ENCODE results near the gene SRCAP. TPM values are rescaled to one million over a fixed set of nuclear protein-coding genes. Genes with fewer than 3 reads are reported as not detected.

SRCAP gene
- polyA plus RNA-seq, 1 of the 3 experiments (the other 2 are of a cell fraction): 5.6 TPM

- H3K79me2 ChIP-seq (ENCODE audit: insufficient read depth): peaks cover 27% of the 10 kb centered on the region
- DNase-seq: no peak
- TF ChIP-seq FOXM1 (IDR thresholded peaks at IDR 0.05; ENCODE audit: low read depth): no peak
- no peak for TF ChIP-seq RXRA (IDR thresholded peaks at IDR 0.05; ENCODE audit: borderline replicate concordance, low read depth)
- no peak for TF ChIP-seq RCOR1 (IDR thresholded peaks at IDR 0.05; ENCODE audit: low read length)
- TF ChIP-seq MXI1 (IDR thresholded peaks at IDR 0.05; ENCODE audit: low read depth, low read length): no peak
- TF ChIP-seq RAD21 (IDR thresholded peaks at IDR 0.05; ENCODE audit: low read length): no peak
- no peak for TF ChIP-seq REST (IDR thresholded peaks at IDR 0.05; ENCODE audit: low read depth, low read length)
- TF ChIP-seq GATA2 (CRISPR knock-in tag; IDR thresholded peaks at IDR 0.05): no peak
- H3K27me3 ChIP-seq (ENCODE audit: insufficient read depth): no peaks in the 10 kb centered on the region
- no peaks in the 10 kb centered on the region for H3K9me2 ChIP-seq
- peaks cover 55 to 85% of the 10 kb centered on the region in 2 experiments for H3K36me3 ChIP-seq (replicated peaks in 1 of 2; ENCODE audit: control insufficient read depth in 1 of 2, insufficient read depth in 2 of 2, low read length in 1 of 2)
- H3F3A ChIP-seq (replicated peaks; ENCODE audit: insufficient read depth): peaks cover 4% of the 10 kb centered on the region
- H3K27ac ChIP-seq (ENCODE audit: low read depth in 2 of 2, low read length in 1 of 2): no peak overlapping the region
- WGBS (ENCODE audit: low lambda C conversion rate): 96% methylated on average over 14 of the region's 18 CpGs
- peaks cover 7 to 10% of the 10 kb centered on the region in 2 experiments; a peak in 3 of 4 replicates for H3K4me1 ChIP-seq (ENCODE audit: control insufficient read depth in 1 of 2, insufficient read depth in 2 of 2, low read depth in 1 of 2, low read length in 1 of 2)
- H3K4me3 ChIP-seq (ENCODE audit: low read depth in 2 of 2, low read length in 1 of 2): no peak overlapping the region
- POLR2A ChIA-PET: interaction anchor here (0.8 kb wide), 1 partner anchor 11 kb away, joined by 3 read pairs; no protein-coding TSS in a partner anchor
- no peak overlapping the region for H2AFZ ChIP-seq (ENCODE audit: low read depth)
- H3K9me3 ChIP-seq: no peaks in the 10 kb centered on the region
- no peak overlapping the region for H3K4me2 ChIP-seq
- H3K9ac ChIP-seq: no peak overlapping the region
- no peaks in the 10 kb centered on the region for H4K20me1 ChIP-seq (ENCODE audit: insufficient read depth)
- CTCF ChIA-PET: interaction anchor here (0.8 to 0.9 kb wide), 2 partner anchors 25 to 134 kb away, joined by 3 read pairs; no protein-coding TSS in a partner anchor
Measured at GRCh38 chr16:30767767-30768465, 68.9 kb downstream of the SRCAP start.

- H3K36me3 ChIP-seq (replicated peaks in 1 of 2; ENCODE audit: control insufficient read depth in 1 of 2, insufficient read depth in 2 of 2, low read length in 1 of 2): peaks cover 48 to 83% of the 10 kb centered on the region in 2 experiments
- 98% methylated on average over 23 of the region's 23 CpGs for WGBS (ENCODE audit: low lambda C conversion rate)
- no peaks in the 10 kb centered on the region for H3K9me3 ChIP-seq
- peaks cover 4% of the 10 kb centered on the region for H3F3A ChIP-seq (replicated peaks; ENCODE audit: insufficient read depth)
- peaks cover 20% of the 10 kb centered on the region for H3K79me2 ChIP-seq (ENCODE audit: insufficient read depth)
- H3K9me2 ChIP-seq: no peaks in the 10 kb centered on the region
- DNase-seq: no peak
- no peaks in the 10 kb centered on the region for H4K20me1 ChIP-seq (ENCODE audit: insufficient read depth)
- POLR2A ChIA-PET: interaction anchor here (0.8 kb wide), 1 partner anchor 11 kb away, joined by 3 read pairs; no protein-coding TSS in a partner anchor
- no peak overlapping the region for H3K4me3 ChIP-seq (ENCODE audit: low read depth in 2 of 2, low read length in 1 of 2)
- H3K27me3 ChIP-seq (ENCODE audit: insufficient read depth): no peaks in the 10 kb centered on the region
- H3K4me2 ChIP-seq: no peak overlapping the region
- CTCF ChIA-PET: no interaction called here
- H3K27ac ChIP-seq (ENCODE audit: low read depth in 2 of 2, low read length in 1 of 2): no peak overlapping the region
- H3K9ac ChIP-seq: no peak overlapping the region
- peaks cover 0 to 3% of the 10 kb centered on the region in 2 experiments; a peak in 2 of 4 replicates for H3K4me1 ChIP-seq (ENCODE audit: control insufficient read depth in 1 of 2, insufficient read depth in 2 of 2, low read depth in 1 of 2, low read length in 1 of 2)
- no peak overlapping the region for H2AFZ ChIP-seq (ENCODE audit: low read depth)
- TF ChIP-seq NFIC (IDR thresholded peaks at IDR 0.05; ENCODE audit: borderline replicate concordance): no peak
- no peak for TF ChIP-seq FOSL2 (IDR thresholded peaks at IDR 0.05; ENCODE audit: borderline replicate concordance, low read depth)
- no peak for TF ChIP-seq MAX (IDR thresholded peaks at IDR 0.05; ENCODE audit: low read depth)
- TF ChIP-seq FOXJ3 (CRISPR knock-in tag; IDR thresholded peaks at IDR 0.05): no peak
- no peak for TF ChIP-seq GABPA (IDR thresholded peaks at IDR 0.05; ENCODE audit: low read depth)
- no peak for TF ChIP-seq EZH2phosphoT487 (IDR thresholded peaks at IDR 0.05; ENCODE audit: borderline replicate concordance, low read depth)
- no peak for TF ChIP-seq JUND (IDR thresholded peaks at IDR 0.05)
- no peak for TF ChIP-seq PBX3 (IDR thresholded peaks at IDR 0.05)
- TF ChIP-seq RCOR1 (IDR thresholded peaks at IDR 0.05; ENCODE audit: low read length): no peak
- no peak for TF ChIP-seq NRF1 (IDR thresholded peaks at IDR 0.05; ENCODE audit: low read depth, low read length)
- TF ChIP-seq TCF12 (IDR thresholded peaks at IDR 0.05): no peak
- no peak for TF ChIP-seq CTCF (IDR thresholded peaks at IDR 0.05)
- TF ChIP-seq EP300 (IDR thresholded peaks at IDR 0.05; ENCODE audit: borderline replicate concordance in 1 of 2, low read depth in 1 of 2, low read length in 1 of 2): no peak
- TF ChIP-seq MXI1 (IDR thresholded peaks at IDR 0.05; ENCODE audit: low read depth, low read length): no peak
Measured at GRCh38 chr16:30768583-30769181, 69.7 kb downstream of the SRCAP start.
